Stimulated activated CD4-positive, alpha-beta T cell treated with anti-CD3 and anti-CD28 coated beads, TNF-alpha, amount 100 ng/mL, for 1 hour (primary cell): ENCODE data around the gene DENND1B.
"Not testable (repeated sequence)": the region's sequence is repeated elsewhere in the genome, so short reads cannot be mapped to it uniquely, and the experiment has no call there.

Source experiments
- DNase-seq, 3 donors: peaks; one replicate each; pipeline ENCODE4 v3.0.0-alpha.2; 2020; ENCODE audit warnings: low read depth in 3 of 3, low spot score in 1 of 3

The DENND1B gene

DNA sequence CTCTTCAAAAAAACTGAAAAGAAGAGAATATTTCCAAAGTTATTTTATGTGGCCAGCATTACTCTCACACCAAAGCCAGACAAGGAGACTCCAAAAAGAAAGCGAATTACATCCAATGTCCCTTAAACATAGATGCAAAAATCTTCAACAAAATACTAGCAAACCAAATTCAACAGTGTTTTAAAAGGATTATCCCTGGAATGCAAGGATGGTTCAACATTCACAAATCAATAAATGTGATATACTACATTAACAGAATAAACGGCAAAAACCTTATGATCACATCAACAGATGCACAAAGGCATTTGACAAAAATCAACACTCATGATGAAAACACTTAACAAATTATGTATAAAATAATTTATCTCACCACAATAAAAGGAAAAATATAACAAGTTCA is 207.8 kb downstream of the DENND1B start:
- no peak for DNase-seq

DNA sequence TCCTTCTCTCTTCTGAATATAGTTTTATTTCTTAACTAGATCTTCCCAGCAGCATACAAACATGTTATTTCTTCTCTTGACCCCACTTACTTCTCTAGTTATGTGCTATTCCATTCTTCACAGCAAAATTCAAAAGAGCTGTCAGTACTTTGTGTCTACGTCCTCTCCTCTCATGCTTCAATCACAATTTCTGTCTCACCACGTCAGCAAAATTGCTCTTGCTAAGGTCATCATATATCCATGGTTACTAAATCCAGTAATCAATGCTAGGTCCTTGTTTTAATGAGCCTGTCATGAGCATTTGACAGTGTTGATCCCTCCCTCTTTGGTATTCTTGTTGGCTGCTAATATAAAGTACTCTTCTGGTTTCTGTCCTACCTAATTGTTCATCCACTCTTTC is 214.2 kb downstream of the DENND1B start:
- DNase-seq: no peak

DNA sequence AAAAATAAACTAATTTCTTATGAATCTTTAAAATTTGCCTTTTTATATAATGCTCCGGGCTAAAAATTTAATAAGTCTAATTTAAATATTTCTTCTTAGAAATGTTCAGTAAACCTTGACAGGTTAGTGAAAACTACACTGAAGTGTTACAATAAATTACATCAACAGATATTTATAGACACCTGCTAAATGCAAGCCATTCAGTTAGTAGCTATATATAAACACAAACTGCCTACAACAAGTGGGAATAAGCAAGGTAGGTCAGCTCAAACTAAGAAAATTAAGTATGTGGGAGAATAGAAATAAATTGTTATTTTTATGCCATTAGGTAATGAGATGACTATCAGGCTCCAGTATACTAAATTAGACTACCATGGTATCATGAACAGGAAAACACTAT is 215.6 kb downstream of the DENND1B start:
- no peak for DNase-seq

DNA sequence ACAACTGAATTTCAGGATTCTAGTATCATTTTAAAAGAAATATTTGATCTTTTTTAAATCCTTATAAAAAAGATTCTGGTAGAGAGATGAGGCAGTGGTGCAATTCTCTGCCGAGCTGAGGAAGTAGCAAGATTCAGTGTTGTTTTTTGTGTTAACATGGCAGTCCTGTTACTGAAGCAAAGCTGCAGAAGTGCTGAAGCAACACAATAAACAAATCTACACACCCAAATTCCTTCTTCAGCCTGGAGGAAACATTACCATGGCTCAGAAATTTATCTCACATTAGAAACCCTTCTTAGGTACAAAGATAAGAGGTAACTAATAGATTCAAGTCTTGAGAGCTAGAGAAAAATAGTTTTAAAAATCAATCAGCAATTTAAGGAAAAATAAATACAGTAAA is 216.0 kb downstream of the DENND1B start:
- DNase-seq: no peak

DNA sequence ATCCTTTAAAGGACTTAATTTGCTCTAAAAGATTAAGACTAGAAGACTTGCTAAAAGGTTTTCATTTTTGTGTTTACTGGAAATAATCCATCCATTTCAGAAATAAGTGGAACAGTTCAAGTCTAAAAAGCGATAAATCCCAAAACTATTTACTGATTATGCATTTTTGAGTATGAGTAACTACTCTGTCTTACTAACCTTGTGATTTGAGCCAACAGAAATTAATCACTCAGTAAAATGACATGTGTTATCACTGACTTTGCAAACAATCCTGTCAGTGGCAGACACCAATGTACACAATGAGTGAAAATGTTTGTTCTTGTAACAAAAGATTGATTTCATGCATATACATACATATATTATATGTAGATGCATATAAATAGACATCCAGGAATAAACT is 218.0 kb downstream of the DENND1B start:
- no peak for DNase-seq

DNA sequence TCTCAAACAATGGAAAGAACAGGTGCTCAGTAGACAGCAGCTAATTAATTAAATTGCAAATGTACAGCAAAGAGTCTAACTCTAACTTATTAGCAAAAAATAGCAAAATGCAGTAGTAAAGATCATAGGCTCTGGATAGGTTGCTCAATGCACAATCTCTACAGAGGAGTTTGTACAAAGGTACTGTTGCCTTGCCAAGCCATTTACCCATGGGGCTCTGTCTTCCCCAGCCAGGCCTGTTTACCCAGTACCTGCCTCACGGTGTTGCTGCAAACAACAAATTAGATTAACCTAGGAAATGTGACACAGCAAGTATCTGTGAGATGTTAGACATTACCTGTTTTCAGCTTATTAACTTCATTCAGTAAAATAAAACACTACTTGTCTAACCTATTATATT is 222.0 kb downstream of the DENND1B start:
- DNase-seq: no peak

DNA sequence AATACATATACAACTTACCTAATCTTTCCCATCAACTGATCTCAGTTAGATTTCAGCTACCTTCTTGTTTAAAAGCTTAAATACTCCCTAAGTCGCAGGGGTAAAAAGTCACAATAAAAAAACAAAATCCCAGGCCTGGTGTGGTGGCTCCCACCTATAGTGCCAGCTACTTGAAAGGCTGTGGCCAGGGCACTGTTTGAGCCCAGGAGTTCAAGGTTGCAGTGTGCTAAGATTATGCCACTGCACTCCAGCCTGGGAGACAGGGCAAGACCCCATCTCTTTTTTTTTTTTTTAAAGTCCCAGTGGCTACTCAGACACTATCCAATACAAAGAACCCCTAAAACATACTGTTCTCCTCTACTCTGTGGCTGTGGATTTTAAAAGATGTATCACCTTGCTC is 228.3 kb downstream of the DENND1B start:
- no peak for DNase-seq

DNA sequence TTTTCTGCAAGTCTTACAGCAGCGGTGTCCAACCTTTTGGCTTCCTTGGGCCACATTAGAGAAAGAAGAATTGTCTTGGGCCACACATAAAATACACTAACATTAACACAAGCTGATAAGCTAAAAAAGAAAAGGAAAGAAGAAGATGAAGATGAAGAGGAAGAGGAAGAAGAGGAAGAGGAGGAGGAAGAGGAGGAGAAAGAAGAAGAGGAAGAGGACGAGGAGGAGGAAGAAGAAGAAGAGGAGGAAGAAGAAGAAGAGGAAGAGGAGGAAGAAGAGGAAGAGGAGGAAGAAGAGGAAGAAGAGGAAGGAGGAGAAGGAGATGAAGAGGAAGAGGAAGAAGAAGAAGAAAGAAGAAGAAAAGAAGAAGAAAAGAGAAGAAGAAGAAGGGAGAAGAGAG is 230.7 kb downstream of the DENND1B start:
- no peak for DNase-seq

DNA sequence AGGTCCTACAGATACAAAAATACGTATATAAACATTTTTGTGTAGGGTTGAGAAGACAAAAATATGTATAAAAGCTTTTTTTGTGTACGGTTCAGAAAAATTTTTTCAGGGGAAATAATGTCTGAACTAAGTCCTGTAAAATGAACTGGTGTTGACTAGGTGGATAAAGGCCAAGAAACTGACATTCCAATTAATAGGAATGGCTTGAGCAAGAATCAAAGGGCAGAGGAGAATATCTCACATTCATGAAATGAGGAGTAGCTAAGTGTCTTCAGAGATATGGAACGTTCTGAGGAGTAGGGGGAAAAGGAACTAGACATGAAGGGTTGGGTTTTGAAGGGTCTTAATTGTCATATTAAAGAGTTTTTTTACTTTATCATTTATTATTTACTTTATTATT is 231.2 kb downstream of the DENND1B start:
- no peak for DNase-seq

DNA sequence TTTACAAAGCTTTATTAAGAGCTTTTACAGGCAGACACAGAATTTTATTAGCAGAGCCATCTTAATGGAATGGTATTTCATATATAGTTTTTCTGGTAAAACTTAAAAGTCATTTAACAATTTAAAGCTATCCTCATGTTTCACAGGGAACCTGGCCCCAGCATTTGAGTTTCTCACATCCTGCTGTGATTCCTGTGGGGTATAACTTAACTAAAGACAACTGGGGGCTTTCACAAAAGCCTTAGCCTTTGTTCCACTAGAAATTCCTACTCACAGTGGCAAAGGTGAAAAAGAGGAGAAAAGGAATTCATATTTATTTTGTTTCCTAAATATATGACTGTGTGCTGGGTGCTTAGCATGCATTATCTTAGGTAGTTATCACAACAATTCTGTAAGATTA is 233.9 kb downstream of the DENND1B start:
- DNase-seq: no peak

DNA sequence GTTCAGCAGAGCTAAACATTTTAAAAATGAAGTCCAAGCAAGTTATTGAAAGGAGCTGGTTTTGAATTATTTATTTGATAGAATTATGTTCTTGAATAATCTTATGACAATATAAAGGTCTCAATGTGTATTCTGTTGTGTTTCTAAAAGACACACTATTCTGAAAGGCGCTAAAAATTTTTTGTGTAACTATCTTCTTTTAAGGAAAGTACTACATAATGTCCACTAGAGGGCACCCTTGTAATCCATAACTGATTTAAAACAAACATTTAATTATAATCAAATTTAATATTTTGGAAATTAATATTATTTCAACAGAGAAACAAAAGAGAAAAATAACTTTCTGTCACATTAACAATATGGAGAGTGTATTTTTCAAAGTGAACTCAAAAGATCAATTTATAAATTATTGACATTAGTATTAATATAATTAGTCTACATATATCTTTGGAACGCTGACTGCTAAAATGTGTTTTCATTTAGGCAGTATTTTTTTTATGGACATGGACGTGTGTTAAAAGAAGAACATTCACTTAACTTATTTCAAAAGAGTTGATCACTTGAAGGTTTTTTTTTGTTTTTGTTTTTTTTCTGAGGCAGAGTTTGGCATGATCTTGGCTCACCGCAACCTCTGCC is 248.4 kb downstream of the DENND1B start:
- DNase-seq: no peak

DNA sequence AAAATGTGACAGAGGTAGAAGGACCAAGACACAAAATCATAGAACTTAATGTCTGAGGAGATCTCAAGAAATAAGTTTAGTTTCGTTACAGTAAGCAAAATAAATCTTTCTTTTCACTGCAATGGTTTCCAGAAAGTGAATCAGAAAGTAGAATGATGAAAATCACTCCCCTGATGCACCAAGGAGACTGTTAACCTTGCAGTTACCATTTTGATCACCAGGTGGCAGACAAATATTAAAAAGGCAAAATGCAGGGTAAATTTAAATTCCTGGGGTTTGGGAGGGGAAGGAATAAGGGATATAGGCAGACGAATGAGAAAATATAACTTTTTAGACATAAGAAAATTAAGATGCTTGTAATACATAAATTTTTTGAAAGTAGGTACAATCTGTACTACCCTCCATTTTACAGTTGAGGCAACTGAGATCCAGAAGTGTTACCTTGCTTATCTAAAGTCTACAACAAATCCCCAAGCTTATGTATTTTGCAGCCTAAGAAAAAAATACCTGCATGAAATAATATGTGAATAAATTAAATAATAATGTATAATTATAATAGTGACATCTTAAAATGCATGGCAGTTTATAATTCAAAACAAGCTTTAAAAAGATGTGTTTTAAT is 254.1 kb downstream of the DENND1B start:
- DNase-seq: no peak

DNA sequence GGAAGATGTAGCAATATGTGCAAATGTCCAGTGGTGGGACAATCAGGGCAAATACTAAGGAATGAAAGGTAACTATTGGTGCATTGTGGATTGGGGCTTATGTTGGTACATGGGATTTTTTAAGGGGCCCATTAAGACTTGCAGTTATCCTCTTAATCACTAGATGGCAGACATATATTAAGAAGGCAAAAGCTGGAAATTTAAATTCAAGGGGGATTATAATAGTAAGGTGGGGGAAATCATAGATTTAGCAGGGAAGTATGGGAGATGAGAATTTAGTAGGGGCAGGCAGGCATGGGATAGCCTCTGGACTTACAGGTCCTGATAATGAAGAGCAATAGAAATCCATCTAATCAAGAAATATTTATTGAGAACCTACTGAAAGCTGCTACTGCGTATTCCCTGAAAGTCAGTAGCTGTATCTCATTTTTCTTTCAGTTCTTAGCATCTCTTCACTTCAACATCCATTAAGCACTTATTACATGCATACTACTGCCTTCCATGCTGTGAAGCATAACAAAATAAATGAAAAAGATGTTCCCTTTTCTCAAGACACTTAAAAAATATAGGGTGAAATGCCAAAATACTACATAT is 255.4 kb downstream of the DENND1B start:
- DNase-seq: no peak

DNA sequence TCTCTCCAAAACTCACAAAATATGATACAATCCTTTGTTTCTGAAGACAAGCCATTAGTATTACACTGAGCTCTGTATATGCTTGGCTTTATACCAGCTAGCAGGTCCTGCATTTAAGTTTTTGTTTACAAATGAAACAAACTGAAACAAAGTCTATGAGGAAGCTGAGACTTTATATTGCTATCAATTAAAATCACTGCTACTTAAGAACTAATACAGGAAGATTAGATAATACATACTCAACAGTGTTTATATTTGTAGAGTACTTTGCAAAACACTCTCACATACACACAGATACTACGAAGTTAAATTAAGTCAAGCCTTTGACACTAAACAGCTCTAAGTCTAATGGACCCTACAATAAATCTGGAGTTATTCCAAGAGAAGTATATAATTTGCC is 259.9 kb downstream of the DENND1B start:
- DNase-seq: no peak

DNA sequence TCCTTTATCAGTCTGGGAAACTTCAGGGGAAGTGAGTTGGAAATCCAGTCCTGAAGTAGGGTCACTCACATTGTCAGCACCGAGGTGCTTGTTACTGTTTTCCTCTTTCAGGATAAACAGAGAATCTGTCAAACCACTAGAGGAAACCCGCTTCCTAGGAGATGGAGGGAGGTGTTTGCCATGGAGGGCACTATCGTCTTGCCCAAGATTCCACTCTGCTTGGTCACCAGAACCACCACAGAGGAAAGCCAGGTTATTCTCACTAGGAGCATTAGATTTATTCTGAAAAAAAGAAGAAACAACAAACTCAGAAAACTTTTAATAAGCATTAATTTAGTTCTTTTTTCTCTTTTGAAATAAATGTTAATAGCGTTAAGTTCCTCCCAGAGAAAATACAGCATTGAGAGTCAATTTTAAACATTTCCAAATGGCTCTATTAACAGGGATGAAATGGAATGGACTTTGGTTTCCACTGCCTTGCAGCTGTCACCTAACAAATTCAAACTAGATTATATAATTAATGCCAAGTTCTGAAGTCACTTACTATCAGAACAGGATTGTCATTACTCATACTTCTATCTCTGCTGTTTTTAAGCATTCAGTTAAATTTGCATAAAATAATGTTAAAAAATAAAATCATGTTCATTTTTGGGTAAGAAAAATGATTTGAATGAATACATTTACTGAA is 264.4 kb downstream of the DENND1B start:
- no peak for DNase-seq

DNA sequence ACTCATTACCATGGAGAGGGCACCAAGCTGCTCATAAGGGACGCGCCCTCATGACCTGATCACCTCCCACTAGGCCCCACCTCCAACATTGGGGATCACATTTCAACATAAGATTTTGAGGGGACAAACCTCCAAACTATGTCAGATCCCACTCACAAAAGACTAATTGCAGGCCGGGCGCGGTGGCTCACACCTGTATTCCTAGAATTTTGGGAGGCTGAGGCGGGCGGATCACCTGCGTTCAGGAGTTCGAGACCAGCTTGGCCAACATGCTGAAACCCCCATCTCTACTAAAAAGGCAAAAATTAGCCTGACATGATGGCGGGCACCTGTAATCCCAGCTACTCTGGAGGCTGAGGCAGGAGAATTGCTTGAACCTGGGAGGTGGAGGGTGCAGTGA is 278.6 kb downstream of the DENND1B start:
- DNase-seq: no peak

DNA sequence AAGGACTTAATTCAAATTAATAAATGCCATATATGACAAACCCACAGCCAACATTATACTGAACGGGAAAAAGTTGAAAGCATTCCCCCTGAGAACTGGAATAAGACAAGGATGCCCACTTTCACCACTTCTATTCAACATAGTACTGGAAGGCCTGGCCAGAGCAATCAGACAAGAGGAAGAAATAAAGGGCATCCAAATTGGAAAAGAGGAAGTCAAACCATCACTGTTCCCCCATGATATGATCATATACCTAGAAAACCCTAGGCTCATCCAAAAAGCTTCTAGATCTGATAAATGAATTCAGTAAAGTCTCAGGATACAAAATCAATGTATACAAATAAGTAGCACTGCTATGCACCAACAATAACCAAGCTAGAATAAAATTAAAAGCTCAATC is 283.8 kb downstream of the DENND1B start:
- DNase-seq: not testable (repeated sequence)

DNA sequence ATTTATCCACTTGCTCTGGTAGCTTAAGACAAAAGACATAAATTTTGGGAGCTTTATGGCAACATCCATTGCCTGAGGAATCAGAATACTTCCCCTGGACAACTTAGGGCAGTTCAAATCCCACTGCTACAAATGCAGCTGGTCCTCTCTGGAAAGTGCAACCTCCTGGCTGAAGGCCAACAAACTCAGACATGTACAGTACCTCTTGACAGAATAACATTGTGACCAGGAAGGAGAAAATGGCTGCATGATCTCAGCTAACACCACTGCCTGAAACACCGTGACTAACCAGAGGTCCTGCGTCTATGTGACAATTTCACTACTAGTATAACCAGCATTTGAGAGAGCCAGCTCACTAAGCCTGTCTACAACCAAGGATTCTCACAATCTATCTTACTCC is 288.3 kb downstream of the DENND1B start:
- no peak for DNase-seq

DNA sequence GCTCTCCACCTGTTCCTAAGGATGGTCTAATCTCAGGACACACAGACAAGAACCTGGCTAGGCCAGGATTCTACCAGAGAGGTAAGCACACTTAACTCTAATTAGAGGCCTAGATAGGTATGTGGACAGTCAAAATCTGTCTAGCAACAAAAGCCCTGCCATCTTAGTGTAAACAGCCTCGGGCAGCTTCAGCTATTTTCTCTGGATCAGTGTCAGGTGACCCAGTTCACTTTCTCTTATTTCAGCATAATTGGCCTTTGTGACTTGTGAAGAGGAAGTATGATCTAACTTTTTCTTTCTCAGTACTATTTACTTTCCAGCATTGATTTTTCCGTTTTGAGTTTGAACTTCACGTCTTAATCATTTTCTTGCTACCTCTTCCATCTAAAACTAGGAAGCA is 289.5 kb downstream of the DENND1B start:
- no peak for DNase-seq

DNA sequence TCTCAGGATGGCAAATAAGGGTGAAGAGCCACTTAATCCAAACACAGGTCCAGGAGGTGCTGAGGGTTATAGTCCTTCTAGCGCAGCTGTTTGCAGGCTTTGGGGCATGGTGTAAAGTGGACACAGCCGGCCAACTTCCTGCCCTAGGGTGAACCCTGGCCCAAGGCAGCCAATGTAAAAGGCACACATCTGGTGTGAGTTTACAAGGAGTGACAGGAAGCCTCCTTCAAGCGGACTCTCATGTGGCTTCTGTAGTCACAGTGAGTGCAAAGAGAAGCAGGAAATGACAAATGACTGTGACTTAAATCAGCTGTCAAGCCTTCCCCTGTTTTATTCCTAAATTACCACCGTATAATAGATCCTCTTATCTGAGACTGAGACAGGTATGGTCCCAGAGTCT is 294.2 kb downstream of the DENND1B start:
- no peak for DNase-seq

DNA sequence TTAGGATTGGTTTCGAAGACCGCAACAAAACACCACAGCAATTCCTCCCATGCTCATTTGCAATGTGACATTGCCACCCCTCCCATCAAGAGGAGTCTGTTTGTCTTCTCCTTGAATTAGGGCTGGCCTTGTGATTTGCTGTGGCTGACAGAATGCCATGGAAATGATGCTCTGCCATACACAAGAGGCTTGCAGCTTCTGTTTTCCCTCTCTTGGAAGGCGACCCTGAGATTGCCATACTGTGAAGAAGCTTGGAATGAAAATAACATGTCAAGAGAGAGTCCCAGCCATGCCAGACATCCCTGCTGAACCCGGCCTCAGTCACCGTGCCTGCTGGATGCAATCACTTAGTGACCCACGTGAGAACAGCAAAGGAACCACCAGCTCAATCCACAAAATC is 294.8 kb downstream of the DENND1B start:
- no peak for DNase-seq

DNA sequence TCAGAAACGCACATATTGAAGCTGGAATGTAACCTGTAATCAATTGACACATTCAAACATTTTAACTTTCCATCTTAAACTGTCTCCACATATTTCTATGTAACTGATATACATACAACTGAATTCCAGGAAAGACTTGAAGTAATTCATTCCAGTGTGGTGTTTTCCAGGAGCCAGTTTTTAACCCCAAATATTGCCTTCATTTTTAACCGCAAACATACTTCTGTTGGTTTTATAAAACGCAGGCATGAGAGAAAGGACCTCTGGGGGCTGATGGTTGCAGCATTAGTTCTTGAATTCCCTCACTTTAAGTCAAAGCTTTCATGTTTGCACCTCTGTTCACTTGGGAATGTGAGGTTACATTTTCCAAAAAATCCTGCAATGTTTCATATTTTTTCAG is 303.1 kb downstream of the DENND1B start:
- no peak for DNase-seq
